Neural progenitor cell (in vitro differentiated cells): ENCODE results near the gene IRX2. TPM values are rescaled to one million over a fixed set of nuclear protein-coding genes. Genes with fewer than 3 reads are reported as not detected.

ENCODE experiments used
- DNase-seq: peaks from one replicate; pipeline ENCODE4 v3.0.0-alpha.2; 2016; ENCODE audit warnings: low spot score
- H2AFZ ChIP-seq: fragments of 200-600 bp; sonication (generic); replicated peaks from 2 replicates; pipeline ENCODE4 v1.6.1; 2016; ENCODE audit warnings: antibody characterized with exemption
- H3F3A ChIP-seq: fragments of 200-600 bp; sonication (generic); 2 replicates; pipeline ENCODE4 v1.6.1; 2016; ENCODE audit warnings: antibody characterized with exemption, low read depth
- H3K27ac ChIP-seq: fragments of 200-600 bp; sonication (generic); 2 replicates; pipeline ENCODE4 v1.5.1; 2016; ENCODE audit warnings: mild to moderate bottlenecking
- H3K27me3 ChIP-seq: fragments of 200-600 bp; sonication (generic); 2 replicates; pipeline ENCODE4 v1.6.1; 2016; ENCODE audit warnings: mild to moderate bottlenecking, moderate library complexity
- H3K36me3 ChIP-seq: fragments of 200-600 bp; sonication (generic); 2 replicates; pipeline ENCODE4 v1.5.1; 2016
- H3K4me1 ChIP-seq: fragments of 200-600 bp; sonication (generic); 2 replicates; pipeline ENCODE4 v1.6.1; 2016; ENCODE audit warnings: mixed run types
- H3K4me2 ChIP-seq: fragments of 200-600 bp; sonication (generic); 2 replicates; pipeline ENCODE4 v1.6.1; 2016
- H3K4me3 ChIP-seq: fragments of 200-600 bp; sonication (generic); 2 replicates; pipeline ENCODE4 v1.5.1; 2016
- H3K79me2 ChIP-seq: fragments of 200-600 bp; sonication (generic); 2 replicates; pipeline ENCODE4 v1.6.1; 2016; ENCODE audit warnings: low read depth
- H3K9ac ChIP-seq: fragments of 200-600 bp; sonication (generic); 2 replicates; pipeline ENCODE4 v1.6.1; 2016
- H3K9me3 ChIP-seq: fragments of 200-600 bp; sonication (generic); 2 replicates; pipeline ENCODE4 v1.5.1; 2016; ENCODE audit warnings: low read depth
- H4K20me1 ChIP-seq: fragments of 200-600 bp; sonication (generic); 2 replicates; pipeline ENCODE4 v1.6.1; 2016; ENCODE audit warnings: low read depth
- H3K27ac Mint-ChIP-seq: 3 replicates; pipeline ENCODE4 v1.8.0; 2021; ENCODE audit warnings: mixed read lengths
- H3K27me3 Mint-ChIP-seq: 2 replicates; pipeline ENCODE4 v1.8.0; 2022; ENCODE audit warnings: low read depth, mild to moderate bottlenecking, inconsistent platforms, moderate library complexity, mixed read lengths; ENCODE audit not compliant: insufficient read depth
- H3K36me3 Mint-ChIP-seq: 3 replicates; pipeline ENCODE4 v1.8.0; 2021; ENCODE audit warnings: mixed read lengths
- H3K4me1 Mint-ChIP-seq: 3 replicates; pipeline ENCODE4 v1.8.0; 2021; ENCODE audit warnings: mixed read lengths
- H3K4me3 Mint-ChIP-seq: 3 replicates; pipeline ENCODE4 v1.8.0; 2021; ENCODE audit warnings: mild to moderate bottlenecking, moderate library complexity, mixed read lengths
- H3K9me3 Mint-ChIP-seq: 3 replicates; pipeline ENCODE4 v1.8.0; 2020; ENCODE audit warnings: mixed read lengths
- EZH2 ChIP-seq: fragments of 200-600 bp; sonication (generic); IDR thresholded peaks from 2 replicates; pipeline ENCODE4 v1.6.1; 2017; ENCODE audit warnings: antibody characterized with exemption, mild to moderate bottlenecking, moderate library complexity
- EZH2phosphoT487 ChIP-seq: fragments of 200-600 bp; sonication (generic); IDR thresholded peaks from 2 replicates; pipeline ENCODE4 v1.6.1; 2017; ENCODE audit warnings: antibody characterized with exemption
- total RNA-seq: library from RNA; depleted of rRNA; stranded (reverse); fragments of >200 nt; gene quantifications from 2 replicates; pipeline ENCODE4 v1.2.3, GENCODE V29; 2015; ENCODE audit warnings: low replicate concordance
- TF ChIP-seq, protein P1 (sequence below): fragments of 200-600 bp; sonication (generic); IDR thresholded peaks from 2 replicates; pipeline ENCODE4 v1.5.1; 2017; ENCODE audit warnings: antibody characterized with exemption, mild to moderate bottlenecking

Gene IRX2
- total RNA-seq, 1 donor from 2014 or later, result 13.7 TPM

DNA sequence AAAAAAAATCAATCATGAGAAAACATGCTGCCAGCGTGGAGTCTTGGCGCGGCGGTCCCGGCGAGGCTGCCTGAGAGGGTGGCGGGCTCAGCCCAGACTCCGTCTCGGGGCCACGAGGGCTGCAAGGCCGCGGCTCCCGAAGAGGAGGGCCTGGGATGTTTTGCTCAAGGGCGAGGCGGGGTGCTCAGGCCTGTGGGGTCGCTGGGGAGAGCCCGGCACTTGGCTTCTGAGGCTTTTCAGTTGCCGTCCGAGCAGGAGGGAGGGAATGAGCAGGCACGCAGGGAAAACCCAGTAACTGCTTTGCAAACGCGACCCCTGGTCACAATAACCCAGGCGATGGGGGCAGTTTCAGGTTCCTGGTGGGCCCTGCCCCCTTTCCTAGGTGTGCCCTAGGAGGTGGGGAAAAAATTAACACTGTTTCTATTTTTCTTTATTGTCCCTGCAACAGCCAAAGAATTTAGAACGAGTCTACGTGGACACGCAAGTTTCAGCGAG is 3.2 kb upstream of the IRX2 start:
- Histone ChIP-seq H3K36me3 (no peaks in the 10 kb centered on the region), H3K27ac (no peak overlapping the region), H3K79me2 (peaks cover 16% of the 10 kb centered on the region), H3K9me3 (no peaks in the 10 kb centered on the region), H3K4me2 (peak overlapping the region; percentile 87), H4K20me1 (peaks cover 11% of the 10 kb centered on the region), H3K4me1 (peaks cover 24% of the 10 kb centered on the region), H3K4me3 (peak overlapping the region; percentile 68), H2AFZ (peak overlapping the region; percentile 92), H3K27me3 (peaks cover 72% of the 10 kb centered on the region), H3F3A (peaks cover 42% of the 10 kb centered on the region), H3K9ac (no peak overlapping the region)
- peak overlapping the region; percentile 93 for H3K4me3 Mint-ChIP-seq
- peaks cover 41% of the 10 kb centered on the region for H3K27me3 Mint-ChIP-seq
- peaks cover 48% of the 10 kb centered on the region for H3K4me1 Mint-ChIP-seq
- H3K36me3 Mint-ChIP-seq, result peaks cover 4% of the 10 kb centered on the region
- no peak overlapping the region for H3K27ac Mint-ChIP-seq
- TF ChIP-seq EZH2phosphoT487, result peak; percentile 55
- TF ChIP-seq, protein P1, sequence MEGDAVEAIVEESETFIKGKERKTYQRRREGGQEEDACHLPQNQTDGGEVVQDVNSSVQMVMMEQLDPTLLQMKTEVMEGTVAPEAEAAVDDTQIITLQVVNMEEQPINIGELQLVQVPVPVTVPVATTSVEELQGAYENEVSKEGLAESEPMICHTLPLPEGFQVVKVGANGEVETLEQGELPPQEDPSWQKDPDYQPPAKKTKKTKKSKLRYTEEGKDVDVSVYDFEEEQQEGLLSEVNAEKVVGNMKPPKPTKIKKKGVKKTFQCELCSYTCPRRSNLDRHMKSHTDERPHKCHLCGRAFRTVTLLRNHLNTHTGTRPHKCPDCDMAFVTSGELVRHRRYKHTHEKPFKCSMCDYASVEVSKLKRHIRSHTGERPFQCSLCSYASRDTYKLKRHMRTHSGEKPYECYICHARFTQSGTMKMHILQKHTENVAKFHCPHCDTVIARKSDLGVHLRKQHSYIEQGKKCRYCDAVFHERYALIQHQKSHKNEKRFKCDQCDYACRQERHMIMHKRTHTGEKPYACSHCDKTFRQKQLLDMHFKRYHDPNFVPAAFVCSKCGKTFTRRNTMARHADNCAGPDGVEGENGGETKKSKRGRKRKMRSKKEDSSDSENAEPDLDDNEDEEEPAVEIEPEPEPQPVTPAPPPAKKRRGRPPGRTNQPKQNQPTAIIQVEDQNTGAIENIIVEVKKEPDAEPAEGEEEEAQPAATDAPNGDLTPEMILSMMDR, result no peak
- TF ChIP-seq EZH2, result peak; percentile 77
- peak; percentile 59 for DNase-seq
- H3K9me3 Mint-ChIP-seq, result no peaks in the 10 kb centered on the region

DNA sequence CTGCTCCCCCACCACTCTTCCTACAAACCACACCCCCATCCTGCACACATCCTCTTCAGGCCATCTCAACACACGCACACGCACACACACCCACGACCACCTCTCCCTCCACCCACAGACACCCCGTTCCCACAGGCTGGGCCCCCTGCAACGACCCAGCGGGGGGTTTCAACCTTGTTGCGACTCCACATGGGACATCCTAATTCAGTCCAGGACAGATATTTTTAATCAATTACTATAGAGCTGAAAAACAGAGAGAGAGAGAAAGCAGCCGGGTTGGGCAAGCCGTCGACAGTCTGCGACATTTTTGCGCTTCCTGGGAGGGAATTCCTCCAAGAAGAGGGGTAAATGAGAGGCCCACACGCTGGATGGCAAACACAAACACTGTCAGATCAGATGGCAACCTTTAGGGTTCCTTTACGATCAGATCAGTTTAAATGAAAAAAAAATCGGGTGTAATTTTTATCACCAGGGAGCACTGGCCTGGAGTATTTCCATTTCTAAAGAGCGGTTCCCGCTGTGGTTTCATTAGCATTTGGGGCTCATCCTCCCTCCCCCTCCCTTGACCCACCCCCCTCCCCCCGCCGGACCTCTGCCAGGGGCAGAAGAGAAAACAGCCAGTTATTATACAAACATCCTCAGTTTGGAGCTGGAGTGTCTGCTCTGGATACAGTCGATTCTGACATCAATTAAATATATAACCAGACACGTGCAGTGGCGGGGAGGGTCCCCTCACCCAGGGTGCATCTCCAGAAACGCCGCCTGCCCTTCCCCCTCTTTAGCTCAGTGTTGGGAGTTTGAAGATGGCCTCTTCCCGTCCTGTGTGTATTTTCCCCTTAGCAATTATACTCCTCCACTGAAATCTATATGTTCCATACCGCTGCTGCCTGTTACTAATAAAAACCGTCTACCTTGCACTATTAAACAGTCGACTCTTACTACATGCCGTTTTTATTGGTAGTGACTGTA is 2.3 kb upstream of the IRX2 start:
- H3K9me3 Mint-ChIP-seq, result peaks cover 4% of the 10 kb centered on the region
- Histone ChIP-seq H3K4me1 (peaks cover 24% of the 10 kb centered on the region), H3K27ac (no peak overlapping the region), H3K27me3 (peaks cover 74% of the 10 kb centered on the region), H3K9ac (no peak overlapping the region), H3K4me3 (peak overlapping the region; percentile 68), H3K9me3 (no peaks in the 10 kb centered on the region), H3K4me2 (peak overlapping the region; percentile 87), H3F3A (peaks cover 42% of the 10 kb centered on the region), H2AFZ (no peak overlapping the region), H3K36me3 (no peaks in the 10 kb centered on the region), H3K79me2 (peaks cover 25% of the 10 kb centered on the region), H4K20me1 (peaks cover 20% of the 10 kb centered on the region)
- peak; percentile 27 for TF ChIP-seq EZH2phosphoT487
- TF ChIP-seq, protein P1, result no peak
- peaks cover 45% of the 10 kb centered on the region for H3K27me3 Mint-ChIP-seq
- H3K4me1 Mint-ChIP-seq, result peaks cover 52% of the 10 kb centered on the region
- peaks cover 8% of the 10 kb centered on the region for H3K36me3 Mint-ChIP-seq
- DNase-seq, result peak; percentile 59
- H3K4me3 Mint-ChIP-seq, result peak overlapping the region; percentile 93
- H3K27ac Mint-ChIP-seq, result no peak overlapping the region

DNA sequence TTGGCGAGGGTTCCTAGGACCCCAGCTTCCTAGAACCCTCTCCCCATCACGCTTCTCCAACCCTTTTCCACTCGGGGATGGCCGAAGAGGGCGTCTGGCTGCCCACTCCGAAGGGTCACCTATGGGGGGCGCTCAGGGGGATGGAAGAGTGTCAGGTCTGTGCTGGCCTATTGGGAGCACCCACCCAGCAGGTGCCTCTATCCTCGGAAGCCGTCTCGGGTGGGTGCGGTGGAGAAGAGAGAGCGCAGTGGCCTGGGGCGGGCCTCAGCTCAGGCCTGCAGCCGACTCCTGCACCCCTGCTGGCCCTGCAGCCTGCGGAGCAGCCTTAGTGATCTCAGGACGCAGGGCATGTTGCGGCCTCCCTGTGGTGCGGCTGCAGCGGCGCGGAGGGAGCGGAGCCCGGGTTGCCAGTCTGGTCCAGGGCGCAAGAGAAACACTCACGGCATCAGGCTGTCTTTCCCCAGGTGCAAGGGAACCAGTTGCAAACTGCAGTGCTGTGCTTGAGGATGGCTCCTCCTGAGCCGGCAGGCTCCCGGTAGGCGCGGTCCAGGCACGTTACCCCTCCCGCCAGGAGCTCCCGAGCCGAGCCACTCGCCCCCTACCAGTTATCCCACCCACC is 1.5 kb upstream of the IRX2 start:
- peaks cover 42% of the 10 kb centered on the region for H3F3A ChIP-seq
- Mint-ChIP-seq H3K36me3 (peaks cover 8% of the 10 kb centered on the region), H3K4me3 (peak overlapping the region; percentile 93), H3K27ac (no peak overlapping the region), H3K27me3 (peaks cover 42% of the 10 kb centered on the region), H3K9me3 (peaks cover 4% of the 10 kb centered on the region), H3K4me1 (peaks cover 47% of the 10 kb centered on the region)
- H3K27ac ChIP-seq, result no peak overlapping the region
- H3K36me3 ChIP-seq, result no peaks in the 10 kb centered on the region
- peaks cover 22% of the 10 kb centered on the region for H4K20me1 ChIP-seq
- H3K27me3 ChIP-seq, result peaks cover 66% of the 10 kb centered on the region
- H2AFZ ChIP-seq, result peak overlapping the region; percentile 13
- H3K4me1 ChIP-seq, result peaks cover 24% of the 10 kb centered on the region
- no peaks in the 10 kb centered on the region for H3K9me3 ChIP-seq
- peaks cover 30% of the 10 kb centered on the region for H3K79me2 ChIP-seq
- H3K4me2 ChIP-seq, result peak overlapping the region; percentile 87
- peak; percentile 64 for DNase-seq
- TF ChIP-seq EZH2, result no peak
- TF ChIP-seq, protein P1, result peak; percentile 33
- peak; percentile 52 for TF ChIP-seq EZH2phosphoT487
- no peak overlapping the region for H3K9ac ChIP-seq
- H3K4me3 ChIP-seq, result peak overlapping the region; percentile 68
